GM18498 (cell line): ENCODE results near the gene UNC79.

Source experiments
- ATAC-seq: cut with Tn5 transposase; IDR thresholded peaks from one replicate; pipeline ENCODE4 v1.9.1; 2021; ENCODE audit warnings: mild to moderate bottlenecking, moderate library complexity; ENCODE audit not compliant: unreplicated experiment

The UNC79 gene

GRCh38 chr14:93723001-93723400 lies 292.3 kb downstream of the UNC79 start:
- ATAC-seq, result no peak

GRCh38 chr14:93725002-93725582 lies 294.4 kb downstream of the UNC79 start:
- no peak for ATAC-seq

GRCh38 chr14:93725993-93726392 lies 295.3 kb downstream of the UNC79 start:
- no peak for ATAC-seq

GRCh38 chr14:93727039-93727740 lies 296.5 kb downstream of the UNC79 start:
- ATAC-seq, result no peak

GRCh38 chr14:93727917-93728650 lies 297.3 kb downstream of the UNC79 start:
- ATAC-seq, result no peak

- no peak for ATAC-seq
Measured at GRCh38 chr14:93728651-93729016, 297.9 kb downstream of the UNC79 start.

- ATAC-seq, result no peak
Measured at GRCh38 chr14:93729993-93730392, 299.3 kb downstream of the UNC79 start.

- no peak for ATAC-seq
Measured at GRCh38 chr14:93731753-93732152, 301.0 kb downstream of the UNC79 start.

- no peak for ATAC-seq
Measured at GRCh38 chr14:93732524-93732923, 301.8 kb downstream of the UNC79 start.

- ATAC-seq, result no peak
Measured at GRCh38 chr14:93733231-93733630, 302.5 kb downstream of the UNC79 start.

- no peak for ATAC-seq
Measured at GRCh38 chr14:93733631-93734030, 302.9 kb downstream of the UNC79 start.

GRCh38 chr14:93734086-93734822 lies 303.5 kb downstream of the UNC79 start:
- no peak for ATAC-seq

- ATAC-seq, result no peak
Measured at GRCh38 chr14:93735206-93735605, 304.5 kb downstream of the UNC79 start.

GRCh38 chr14:93736378-93737014 lies 305.8 kb downstream of the UNC79 start:
- ATAC-seq, result no peak

GRCh38 chr14:93737634-93738033 lies 306.9 kb downstream of the UNC79 start:
- ATAC-seq, result no peak

- ATAC-seq, result no peak
Measured at GRCh38 chr14:93741556-93742230, 311.0 kb downstream of the UNC79 start.

- ATAC-seq, result no peak
Measured at GRCh38 chr14:93742761-93743160, 312.0 kb downstream of the UNC79 start.

- no peak for ATAC-seq
Measured at GRCh38 chr14:93743270-93744060, 312.7 kb downstream of the UNC79 start.

GRCh38 chr14:93744176-93744575 lies 313.4 kb downstream of the UNC79 start:
- ATAC-seq, result no peak

- no peak for ATAC-seq
Measured at GRCh38 chr14:93744876-93745275, 314.1 kb downstream of the UNC79 start.
